CD1c-positive myeloid dendritic cell (primary cell): Measurements from ENCODE around the gene TNFSF15.
"Not testable (repeated sequence)": the region's sequence is repeated elsewhere in the genome, so short reads cannot be mapped to it uniquely, and the experiment has no call there.

Experiments used
- DNase-seq: peaks from one replicate; pipeline ENCODE4 v3.0.0-alpha.2; 2016; ENCODE audit errors: extremely low spot score

Gene TNFSF15

GRCh38 chr9:114756920-114757319 lies 48.9 kb downstream of the TNFSF15 start:
- no peak for DNase-seq

DNA sequence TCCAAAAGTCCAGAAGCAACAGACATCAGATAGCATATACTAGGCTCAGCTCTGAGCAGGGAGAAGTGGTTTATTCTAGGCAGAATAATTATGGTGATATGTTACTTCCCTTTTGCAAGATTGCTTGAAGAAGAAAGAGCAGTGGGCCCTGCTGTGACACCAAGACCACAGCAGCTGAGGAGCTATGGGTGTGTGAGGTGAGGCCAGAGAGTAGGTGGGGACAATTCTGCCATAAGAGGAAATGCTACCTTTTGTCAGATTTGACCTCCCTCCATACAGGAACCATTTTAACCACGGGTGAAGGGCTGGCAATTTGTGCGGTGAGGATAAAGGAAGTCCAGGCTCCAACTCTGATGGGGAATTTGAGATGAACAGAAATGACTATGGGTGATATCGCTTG lies 51.3 kb downstream of the TNFSF15 start:
- DNase-seq = peak; percentile 84

DNA sequence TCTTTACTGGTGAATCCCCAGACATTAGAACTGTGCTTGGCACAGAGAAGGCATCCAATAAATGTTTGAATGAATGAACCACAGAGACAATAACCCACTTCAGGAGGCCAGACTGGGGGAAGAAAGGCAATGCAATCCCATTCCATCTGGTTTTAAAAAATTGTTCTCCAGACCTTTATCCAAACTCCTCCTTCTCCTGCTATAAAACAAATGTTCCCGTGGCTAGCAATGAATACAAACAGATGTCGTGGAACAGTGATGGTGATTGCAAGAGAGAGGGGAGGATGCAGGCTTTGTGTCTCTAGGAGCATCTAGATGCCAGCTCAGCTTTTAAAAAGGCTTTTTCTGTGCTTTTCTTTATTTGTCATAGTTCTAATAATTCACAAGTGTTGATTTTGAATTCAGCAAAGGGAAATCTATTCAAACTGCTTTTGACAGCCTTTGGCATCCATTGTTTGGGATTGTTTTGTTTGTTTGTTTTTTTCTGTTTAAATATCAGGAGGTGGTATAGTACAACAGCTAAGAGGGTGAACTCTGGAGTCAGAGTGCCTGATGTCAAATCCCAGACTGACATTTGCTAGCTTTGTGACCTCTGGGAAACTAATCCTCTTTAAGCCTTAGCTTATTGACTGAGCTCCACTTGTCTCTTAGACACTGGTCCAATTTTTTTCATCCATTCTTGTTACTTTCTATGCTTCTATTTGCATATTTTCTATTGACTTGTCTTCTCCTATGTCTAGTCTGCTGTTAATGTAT lies 59.1 kb downstream of the TNFSF15 start:
- no peak for DNase-seq

DNA sequence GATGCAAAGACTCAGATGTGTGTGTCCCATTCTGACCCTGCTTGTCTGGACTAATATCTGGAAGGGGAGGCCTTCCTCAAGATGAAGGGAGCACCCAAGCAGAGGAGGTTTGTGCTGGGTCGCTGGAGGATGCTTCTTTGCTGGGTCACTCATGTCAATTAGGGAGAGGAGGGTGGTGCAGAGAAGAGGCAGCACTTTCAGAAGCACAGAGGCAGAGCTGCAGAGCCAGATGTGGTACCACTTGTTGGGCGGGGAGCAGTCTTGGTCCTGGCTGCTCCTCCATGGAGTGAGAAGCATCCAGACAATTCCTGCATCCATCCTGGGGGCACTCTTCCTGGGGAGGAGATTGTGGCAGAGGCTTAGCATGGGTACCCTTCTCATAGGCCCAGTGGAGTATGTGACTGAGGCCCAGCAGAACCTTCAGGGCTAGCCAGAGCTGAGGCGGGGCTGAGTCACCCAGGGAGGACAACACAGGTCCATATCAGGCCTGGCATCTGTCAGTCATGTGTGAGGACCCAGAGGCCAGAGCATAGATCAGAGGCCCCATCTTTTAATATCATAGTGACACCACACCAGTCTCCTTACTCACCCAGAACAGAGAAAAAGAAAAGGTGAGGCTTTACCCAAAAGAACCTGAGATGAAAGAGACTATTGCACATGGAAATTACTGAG lies 59.8 kb downstream of the TNFSF15 start:
- no peak for DNase-seq

DNA sequence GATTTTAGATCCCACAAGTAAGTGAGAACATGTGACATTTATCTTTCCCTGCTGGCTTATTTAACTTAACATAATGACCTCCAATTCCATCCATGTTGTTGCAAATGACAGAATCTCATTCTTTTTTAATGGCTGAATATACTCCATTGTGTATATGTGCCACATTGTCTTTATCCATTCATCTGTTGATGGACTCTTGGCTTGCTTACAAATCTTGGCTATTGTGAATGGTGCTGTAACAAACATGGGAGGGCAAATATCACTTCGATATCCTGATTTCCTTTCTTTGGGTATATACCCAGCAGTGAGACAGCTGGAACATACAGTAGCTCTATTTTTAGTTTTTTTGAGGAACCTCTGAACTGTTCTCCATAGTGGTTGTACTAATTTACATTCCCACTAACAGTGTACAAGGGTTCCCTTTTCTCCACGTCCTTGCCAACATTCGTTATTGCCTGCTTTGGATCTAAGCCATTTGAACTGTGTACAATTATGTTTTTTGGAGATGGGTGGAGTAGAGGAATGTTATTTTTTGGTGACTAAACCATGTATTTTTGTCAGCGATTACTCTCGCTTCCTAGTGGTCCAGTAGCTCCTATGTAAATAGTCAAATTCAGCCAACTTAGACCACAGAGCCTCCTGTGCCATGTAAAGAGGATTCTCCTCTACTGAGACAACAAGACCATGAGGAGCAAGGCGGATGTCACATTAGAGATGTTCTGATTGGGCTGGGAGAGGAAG lies 60.6 kb downstream of the TNFSF15 start:
- DNase-seq = peak; percentile 47

DNA sequence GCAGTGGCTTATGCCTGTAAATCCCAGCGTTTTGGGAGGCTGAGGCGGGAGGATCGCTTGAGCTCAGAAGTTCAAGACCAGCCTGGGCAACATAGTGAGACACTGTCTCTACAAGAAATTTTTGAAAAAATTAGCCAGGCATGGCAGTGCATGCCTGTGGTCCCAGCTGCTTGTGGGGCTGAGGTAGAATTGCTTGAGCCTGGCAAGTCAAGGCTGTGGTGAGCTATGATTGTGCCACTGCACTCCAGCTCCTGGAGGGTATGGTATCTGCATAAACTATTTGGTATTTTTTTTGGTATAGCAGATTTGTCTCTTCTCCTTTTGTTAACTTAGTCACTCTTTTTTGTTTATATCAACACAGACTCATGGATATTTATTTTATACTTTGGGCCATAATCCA lies 62.4 kb downstream of the TNFSF15 start:
- DNase-seq = no peak

- no peak for DNase-seq
These were observed 62.9 kb downstream of the TNFSF15 start for GRCh38 chr9:114742947-114743346.

- not testable (repeated sequence) for DNase-seq
These were observed 64.3 kb downstream of the TNFSF15 start for GRCh38 chr9:114741521-114741920.

DNA sequence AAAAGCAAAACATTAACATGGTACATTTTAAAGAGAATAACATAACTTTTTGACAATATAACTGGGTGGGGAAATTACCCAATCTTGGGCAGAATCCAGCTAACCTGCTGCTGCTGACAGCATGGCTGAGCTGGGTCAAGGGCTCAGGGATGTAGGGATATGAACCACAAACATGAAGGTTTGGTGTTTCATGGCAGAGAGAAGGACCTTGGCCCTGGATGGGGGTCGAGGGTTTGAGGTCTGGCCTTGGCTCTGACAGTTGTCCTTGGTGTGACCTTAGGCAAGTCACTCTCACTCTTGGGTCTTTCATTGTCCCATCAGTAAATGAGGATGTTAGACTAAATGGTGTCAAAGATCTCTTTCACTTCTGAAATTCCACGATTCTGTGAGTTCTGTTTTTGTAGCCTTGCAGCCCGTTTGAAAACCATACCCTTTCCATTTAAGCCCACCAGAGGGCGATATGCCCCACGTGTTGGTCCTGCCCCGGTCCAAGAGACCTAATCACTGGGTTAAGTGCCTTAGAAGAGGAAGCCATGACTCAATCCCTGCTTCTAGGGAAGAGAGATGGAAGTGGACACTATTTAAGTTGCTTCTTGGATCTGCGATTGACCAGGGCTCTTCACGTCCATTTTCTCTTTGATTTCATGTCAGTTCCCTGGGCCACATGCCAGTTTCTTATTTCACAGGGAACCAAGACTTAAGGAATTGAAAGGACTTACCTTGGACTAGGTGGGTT lies 67.1 kb downstream of the TNFSF15 start:
- peak; percentile 97 for DNase-seq

DNA sequence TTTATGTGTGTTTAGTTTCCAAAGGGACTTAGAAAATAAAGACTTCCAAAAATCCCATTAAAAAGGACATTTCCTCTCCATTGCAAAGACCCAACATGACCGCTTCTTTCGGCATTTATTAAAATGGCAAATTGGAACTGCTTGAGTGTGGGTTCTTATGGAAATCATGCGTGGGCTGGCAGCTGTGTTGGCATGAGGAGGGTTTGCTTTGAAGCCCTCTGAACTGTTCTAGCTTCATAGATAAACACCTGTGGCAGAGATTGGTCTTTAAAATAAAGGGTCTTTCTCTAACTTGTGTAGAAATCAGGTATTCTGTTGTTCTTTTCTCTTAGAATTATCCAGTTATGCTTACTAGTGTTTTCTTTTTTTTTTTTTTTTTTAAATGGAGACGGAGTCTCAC lies 68.0 kb downstream of the TNFSF15 start:
- DNase-seq = no peak

GRCh38 chr9:114737118-114737517 lies 68.7 kb downstream of the TNFSF15 start:
- DNase-seq = no peak

DNA sequence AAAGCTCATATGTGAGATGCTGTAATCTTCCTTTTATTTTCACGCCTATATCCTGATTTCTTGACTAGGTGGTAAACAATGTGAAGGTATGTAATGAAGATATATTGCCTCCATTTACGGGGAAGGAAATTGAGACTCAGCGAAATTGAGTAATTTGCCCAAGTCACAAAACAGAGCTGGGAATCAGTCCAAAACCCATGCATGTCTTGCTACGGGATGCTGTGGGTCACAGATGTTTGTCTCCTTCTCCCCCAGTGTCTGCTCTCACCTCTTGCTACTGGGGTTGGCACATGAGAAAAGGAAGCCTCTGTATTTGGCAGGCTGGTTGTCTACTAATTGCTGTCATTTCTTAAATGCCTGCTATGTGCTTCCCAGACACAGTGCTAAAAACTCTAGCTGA lies 70.1 kb downstream of the TNFSF15 start:
- DNase-seq = no peak

GRCh38 chr9:114735139-114735538 lies 70.7 kb downstream of the TNFSF15 start:
- DNase-seq = not testable (repeated sequence)
